HepG2 (cell line): ENCODE results near the gene AKTIP. TPM values are rescaled to one million over a fixed set of nuclear protein-coding genes. Genes with fewer than 3 reads are reported as not detected.

Source experiments
- ETV5 ChIP-seq: IDR thresholded peaks from 2 replicates; pipeline ENCODE4 v1.6.1; 2018; ENCODE audit warnings: missing biosample characterization, missing genetic modification reagents, inconsistent platforms, borderline replicate concordance
- MTA3 ChIP-seq: sonication (generic); formaldehyde crosslinking; IDR thresholded peaks from 2 replicates; pipeline ENCODE4 v1.4.0; 2020; ENCODE audit warnings: missing genetic modification reagents
- MTF2 ChIP-seq: sonication (generic); formaldehyde crosslinking; IDR thresholded peaks from 2 replicates; pipeline ENCODE4 v1.5.0; 2020; ENCODE audit warnings: missing genetic modification reagents, borderline replicate concordance
- PLRG1 ChIP-seq: fragments of 450-650 bp; conservative IDR thresholded peaks from 2 replicates; pipeline ENCODE4 v1.6.1; 2016
- PRPF4 ChIP-seq: fragments of 200-400 bp; formaldehyde crosslinking; IDR thresholded peaks from 2 replicates; pipeline ENCODE4 v1.6.1; 2016; ENCODE audit warnings: low read length, low read depth; ENCODE audit not compliant: poor library complexity, severe bottlenecking
- RBFOX2 ChIP-seq: fragments of 200-400 bp; formaldehyde crosslinking; IDR thresholded peaks from 2 replicates; pipeline ENCODE4 v1.6.1; 2017; ENCODE audit warnings: low read depth, mild to moderate bottlenecking, low read length
- SKI ChIP-seq: fragments of 450-650 bp; IDR thresholded peaks from one replicate; pipeline ENCODE4 v1.6.1; 2018; ENCODE audit warnings: mild to moderate bottlenecking; ENCODE audit not compliant: partially characterized antibody
- SNAPC2 ChIP-seq: sonication (generic); formaldehyde crosslinking; IDR thresholded peaks from 2 replicates; pipeline ENCODE4 v1.8.1; 2022; ENCODE audit warnings: mild to moderate bottlenecking, missing genetic modification reagents
- TBP ChIP-seq: sonication (generic); formaldehyde crosslinking; IDR thresholded peaks from 2 replicates; pipeline ENCODE4 v1.5.0; 2020; ENCODE audit warnings: missing genetic modification reagents
- YEATS2 ChIP-seq: sonication (generic); formaldehyde crosslinking; IDR thresholded peaks from 2 replicates; pipeline ENCODE4 v1.4.0; 2020; ENCODE audit warnings: missing genetic modification reagents, borderline replicate concordance
- ZBTB4 ChIP-seq: sonication (generic); formaldehyde crosslinking; IDR thresholded peaks from 2 replicates; pipeline ENCODE4 v1.4.0; 2020; ENCODE audit warnings: missing genetic modification reagents, mild to moderate bottlenecking, borderline replicate concordance
- ZFY ChIP-seq: sonication (generic); formaldehyde crosslinking; IDR thresholded peaks from 2 replicates; pipeline ENCODE4 v1.4.0; 2020; ENCODE audit warnings: missing genetic modification reagents
- ZKSCAN5 ChIP-seq: sonication (generic); formaldehyde crosslinking; IDR thresholded peaks from 2 replicates; pipeline ENCODE4 v1.5.1; 2020; ENCODE audit warnings: mild to moderate bottlenecking, missing genetic modification reagents
- ZMYM4 ChIP-seq: sonication (generic); formaldehyde crosslinking; IDR thresholded peaks from 2 replicates; pipeline ENCODE4 v1.8.1; 2023; ENCODE audit warnings: mild to moderate bottlenecking, missing genetic modification reagents
- ZNF333 ChIP-seq: sonication (generic); formaldehyde crosslinking; IDR thresholded peaks from 2 replicates; pipeline ENCODE4 v1.4.0; 2020; ENCODE audit warnings: mild to moderate bottlenecking, missing genetic modification reagents, borderline replicate concordance
- ZNF569 ChIP-seq: sonication (generic); formaldehyde crosslinking; IDR thresholded peaks from 2 replicates; pipeline ENCODE4 v1.5.0; 2020; ENCODE audit warnings: mild to moderate bottlenecking, missing genetic modification reagents, moderate library complexity, borderline replicate concordance
- ZNF639 ChIP-seq: conservative IDR thresholded peaks from 2 replicates; pipeline ENCODE4 v1.6.1; 2018; ENCODE audit warnings: missing genetic modification reagents
- ZNF7 ChIP-seq: IDR thresholded peaks from 2 replicates; pipeline ENCODE4 v1.6.1; 2016; ENCODE audit warnings: missing biosample characterization, missing genetic modification reagents
- ZNF720 ChIP-seq: sonication (generic); formaldehyde crosslinking; IDR thresholded peaks from 2 replicates; pipeline ENCODE4 v1.4.0; 2020; ENCODE audit warnings: missing genetic modification reagents
- ZNF772 ChIP-seq: sonication (generic); formaldehyde crosslinking; IDR thresholded peaks from 2 replicates; pipeline ENCODE4 v1.5.0; 2020; ENCODE audit warnings: mild to moderate bottlenecking, missing genetic modification reagents
- ZSCAN20 ChIP-seq: sonication (generic); formaldehyde crosslinking; IDR thresholded peaks from 2 replicates; pipeline ENCODE4 v1.4.0; 2020; ENCODE audit warnings: missing genetic modification reagents, mild to moderate bottlenecking, borderline replicate concordance
- polyA plus RNA-seq, 8 experiments: library from polyadenylated mRNA; depleted of rRNA in 3 of 8; stranded (reverse) in 7 of 8; unstranded in 1 of 8; fragments of >200 nt; fragmentation: Illumina TruSeq in 4 of 8; extraction: Trizol in 4 of 8; gene quantifications; 2 replicates each; pipeline versions ENCODE4 v1.2.1 to v1.2.3, GENCODE V29; 2011 to 2016; ENCODE audit warnings: low read depth in 4 of 8, missing spikeins in 1 of 8, mixed read lengths in 1 of 8; ENCODE audit not compliant: insufficient read depth in 1 of 8
- total RNA-seq, 5 experiments: library from RNA; depleted of rRNA; stranded (reverse); fragments of >200 nt; fragmentation: Illumina TruSeq; extraction: Trizol; gene quantifications; 2 replicates each; pipeline ENCODE4 v1.2.3, GENCODE V29; 2016; ENCODE audit warnings: low read depth in 1 of 5
- TF ChIP-seq, protein P1 (sequence below): sonication (generic); formaldehyde crosslinking; IDR thresholded peaks from 2 replicates; pipeline ENCODE4 v1.4.0; 2020; ENCODE audit warnings: missing genetic modification reagents; ENCODE audit errors: not compliant biosample characterization
- TF ChIP-seq, protein P2 (sequence below): sonication (generic); formaldehyde crosslinking; IDR thresholded peaks from 2 replicates; pipeline ENCODE4 v1.5.0; 2020; ENCODE audit warnings: missing genetic modification reagents, mild to moderate bottlenecking, borderline replicate concordance
- TF ChIP-seq, protein P3 (sequence below): sonication (generic); formaldehyde crosslinking; IDR thresholded peaks from 2 replicates; pipeline ENCODE4 v1.4.0; 2020; ENCODE audit warnings: missing genetic modification reagents

The AKTIP gene
- total and polyA plus RNA-seq, 2 of the 13 experiments (the other 11 are each of a cell fraction or from before 2014, with no cell fraction given): 28.8 to 49.0 TPM

GRCh38 chr16:53549970-53550690 is 47.1 kb upstream of the AKTIP start (continued):
- TF ChIP-seq ZBTB4 (CRISPR knock-in tag): no peak
- TF ChIP-seq ZMYM4 (CRISPR knock-in tag): peak; percentile 34; the same call in 1 of the 2 replicates
- TF ChIP-seq ETV5 (CRISPR knock-in tag): 0 out of 2 replicates have a peak, but pooled peaks have one; percentile 20
- no peak for TF ChIP-seq PLRG1
- no peak for TF ChIP-seq SKI
- no peak for TF ChIP-seq TBP (CRISPR knock-in tag)
- no peak for TF ChIP-seq PRPF4
- no peak for TF ChIP-seq ZNF569 (CRISPR knock-in tag)
- TF ChIP-seq, protein P1, sequence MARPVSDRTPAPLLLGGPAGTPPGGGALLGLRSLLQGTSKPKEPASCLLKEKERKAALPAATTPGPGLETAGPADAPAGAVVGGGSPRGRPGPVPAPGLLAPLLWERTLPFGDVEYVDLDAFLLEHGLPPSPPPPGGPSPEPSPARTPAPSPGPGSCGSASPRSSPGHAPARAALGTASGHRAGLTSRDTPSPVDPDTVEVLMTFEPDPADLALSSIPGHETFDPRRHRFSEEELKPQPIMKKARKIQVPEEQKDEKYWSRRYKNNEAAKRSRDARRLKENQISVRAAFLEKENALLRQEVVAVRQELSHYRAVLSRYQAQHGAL: no peak
- TF ChIP-seq ZNF7 (CRISPR knock-in tag): no peak
- no peak for TF ChIP-seq ZSCAN20 (CRISPR knock-in tag)
- TF ChIP-seq ZNF772 (CRISPR knock-in tag): no peak
- no peak for TF ChIP-seq MTA3 (CRISPR knock-in tag)
- 0 out of 2 replicates have a peak, but pooled peaks have one; percentile 53 for TF ChIP-seq ZKSCAN5
- TF ChIP-seq, protein P2, sequence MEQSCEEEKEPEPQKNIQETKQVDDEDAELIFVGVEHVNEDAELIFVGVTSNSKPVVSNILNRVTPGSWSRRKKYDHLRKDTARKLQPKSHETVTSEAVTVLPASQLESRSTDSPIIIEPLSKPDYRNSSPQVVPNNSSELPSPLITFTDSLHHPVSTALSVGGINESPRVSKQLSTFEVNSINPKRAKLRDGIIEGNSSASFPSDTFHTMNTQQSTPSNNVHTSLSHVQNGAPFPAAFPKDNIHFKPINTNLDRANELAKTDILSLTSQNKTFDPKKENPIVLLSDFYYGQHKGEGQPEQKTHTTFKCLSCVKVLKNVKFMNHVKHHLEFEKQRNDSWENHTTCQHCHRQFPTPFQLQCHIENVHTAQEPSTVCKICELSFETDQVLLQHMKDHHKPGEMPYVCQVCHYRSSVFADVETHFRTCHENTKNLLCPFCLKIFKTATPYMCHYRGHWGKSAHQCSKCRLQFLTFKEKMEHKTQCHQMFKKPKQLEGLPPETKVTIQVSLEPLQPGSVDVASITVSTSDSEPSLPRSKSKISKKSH (CRISPR knock-in tag): no peak
- no peak for TF ChIP-seq ZNF639 (CRISPR knock-in tag)
- TF ChIP-seq SNAPC2: no peak
- no peak for TF ChIP-seq RBFOX2
- TF ChIP-seq ZNF333 (CRISPR knock-in tag): no peak
- TF ChIP-seq MTF2: no peak
- peak; percentile 52; the same call in 1 of the 2 replicates for TF ChIP-seq YEATS2 (CRISPR knock-in tag)
- no peak for TF ChIP-seq ZNF720
- TF ChIP-seq, protein P3, sequence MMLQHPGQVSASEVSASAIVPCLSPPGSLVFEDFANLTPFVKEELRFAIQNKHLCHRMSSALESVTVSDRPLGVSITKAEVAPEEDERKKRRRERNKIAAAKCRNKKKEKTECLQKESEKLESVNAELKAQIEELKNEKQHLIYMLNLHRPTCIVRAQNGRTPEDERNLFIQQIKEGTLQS (CRISPR knock-in tag): no peak
- TF ChIP-seq ZFY: no peak
